Measurements from ENCODE around the gene NUTM2B.
A peak's percentile ranks its signal among the peaks of the same experiment; 100 is the strongest.
"Not testable (repeated sequence)": the region's sequence is repeated elsewhere in the genome, so short reads cannot be mapped to it uniquely, and the experiment has no call there.

NUTM2B gene, protein sequence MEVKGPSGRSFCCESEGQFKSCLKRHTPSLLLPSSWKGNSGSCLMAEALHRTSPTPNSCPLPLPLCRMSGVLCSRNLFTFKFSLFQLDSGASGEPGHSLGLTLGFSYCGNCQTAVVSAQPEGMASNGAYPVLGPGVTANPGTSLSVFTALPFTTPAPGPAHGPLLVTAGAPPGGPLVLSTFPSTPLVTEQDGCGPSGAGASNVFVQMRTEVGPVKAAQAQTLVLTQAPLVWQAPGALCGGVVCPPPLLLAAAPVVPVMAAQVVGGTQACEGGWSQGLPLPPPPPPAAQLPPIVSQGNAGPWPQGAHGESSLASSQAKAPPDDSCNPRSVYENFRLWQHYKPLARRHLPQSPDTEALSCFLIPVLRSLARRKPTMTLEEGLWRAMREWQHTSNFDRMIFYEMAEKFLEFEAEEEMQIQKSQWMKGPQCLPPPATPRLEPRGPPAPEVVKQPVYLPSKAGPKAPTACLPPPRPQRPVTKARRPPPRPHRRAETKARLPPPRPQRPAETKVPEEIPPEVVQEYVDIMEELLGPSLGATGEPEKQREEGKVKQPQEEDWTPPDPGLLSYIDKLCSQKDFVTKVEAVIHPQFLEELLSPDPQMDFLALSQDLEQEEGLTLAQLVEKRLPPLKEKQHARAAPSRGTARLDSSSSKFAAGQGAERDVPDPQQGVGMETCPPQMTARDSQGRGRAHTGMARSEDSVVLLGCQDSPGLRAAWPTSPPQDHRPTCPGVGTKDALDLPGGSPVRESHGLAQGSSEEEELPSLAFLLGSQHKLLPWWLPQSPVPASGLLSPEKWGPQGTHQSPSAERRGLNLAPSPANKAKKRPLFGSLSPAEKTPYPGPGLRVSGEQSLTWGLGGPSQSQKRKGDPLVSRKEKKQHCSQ

DNA sequence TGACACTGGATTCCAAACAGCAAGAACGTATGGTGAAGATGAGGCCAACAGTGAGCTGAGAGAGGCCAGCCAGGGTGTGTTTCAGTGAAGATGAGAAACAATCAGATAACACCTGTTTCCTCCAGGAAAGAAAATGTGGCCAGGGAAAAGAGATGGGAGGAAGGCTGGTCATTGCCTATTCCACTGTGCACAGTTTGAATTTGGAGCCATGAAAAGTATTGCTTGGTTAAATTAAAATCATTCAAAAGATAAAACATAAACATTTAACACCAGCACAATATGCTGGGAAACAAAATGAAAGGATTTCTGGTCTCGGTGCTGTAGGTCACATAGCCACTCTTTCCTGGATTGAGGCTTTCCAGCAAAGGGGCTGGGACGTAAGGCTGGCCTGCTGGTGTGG is at the start of gene NUTM2B:
Gene NUTM2B (plus strand): TSS at position 301 of the 400 bp plus-strand sequence. CDS start 383 bp downstream, outside the sequence.
- DNase-seq (ENCODE audit: low read depth in 1 of 2, low spot score in 1 of 2) = not testable (repeated sequence)

DNA sequence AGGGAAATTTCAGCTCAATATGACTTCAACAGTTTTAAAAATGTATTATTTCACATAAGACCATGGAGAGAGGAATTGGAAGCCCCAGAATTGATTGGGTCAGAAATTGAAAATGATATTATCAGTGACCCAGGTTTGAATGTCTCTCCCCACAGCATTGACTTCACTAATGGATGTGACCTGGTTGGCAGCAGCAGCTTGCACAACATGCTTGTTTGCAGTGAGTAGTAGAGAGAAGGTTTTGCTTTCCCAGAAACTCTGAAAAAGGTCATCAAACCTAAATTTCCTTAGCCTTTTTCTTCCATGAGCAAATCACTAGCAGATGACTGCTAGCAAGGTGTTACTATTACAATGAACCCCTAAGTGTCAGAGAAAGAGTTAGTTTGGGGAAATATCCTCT is 39.7 kb upstream of the NUTM2B start:
- not testable (repeated sequence) for DNase-seq (ENCODE audit: low read depth in 1 of 2, low spot score in 1 of 2)

DNA sequence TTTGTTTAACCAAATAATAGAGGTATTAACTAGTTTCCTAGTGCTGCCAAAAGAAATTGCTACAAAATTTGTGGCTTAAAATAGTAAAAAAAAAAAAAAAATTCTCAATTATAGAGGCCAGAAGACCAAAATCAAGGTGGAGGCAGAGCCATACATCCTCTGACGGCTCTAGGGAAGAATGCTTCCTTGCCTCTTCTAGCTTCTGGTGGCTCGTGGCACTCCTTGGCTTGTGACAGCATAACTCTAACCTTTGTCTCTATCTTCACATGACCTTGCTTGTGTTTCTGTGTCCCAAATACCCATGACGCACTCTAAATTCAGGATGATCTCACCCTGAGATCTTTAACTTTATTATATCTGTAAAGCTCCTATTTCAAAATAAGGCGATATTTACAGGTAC is 38.3 kb upstream of the NUTM2B start:
- not testable (repeated sequence) for DNase-seq (ENCODE audit: low read depth in 1 of 2, low spot score in 1 of 2)

DNA sequence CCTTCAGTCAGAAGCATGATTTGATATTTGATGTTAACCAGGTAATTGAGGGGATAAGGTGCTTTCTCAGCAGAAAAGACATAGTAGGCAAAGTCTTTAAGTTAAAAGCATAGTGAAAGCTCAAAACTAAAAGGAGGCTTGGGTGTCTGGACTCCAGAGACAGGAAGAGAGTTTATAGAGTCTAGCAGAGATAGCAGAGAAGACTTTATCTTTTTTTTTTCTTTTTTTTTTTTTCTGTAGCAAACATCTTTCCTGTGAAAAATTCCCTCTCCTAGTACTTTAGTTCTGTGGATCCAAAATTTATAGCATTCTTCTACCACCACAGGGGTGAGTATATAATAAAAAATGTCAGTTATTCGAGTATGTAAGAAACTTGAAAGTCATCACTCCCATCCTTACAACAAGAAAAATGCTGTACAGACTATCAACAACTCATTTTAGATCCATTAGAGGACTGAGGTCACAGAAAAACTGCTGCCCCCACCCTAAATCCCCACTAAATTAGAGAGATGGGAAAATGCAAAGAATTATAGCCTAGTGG is 33.7 kb upstream of the NUTM2B start:
- DNase-seq (ENCODE audit: low read depth in 1 of 2, low spot score in 1 of 2) = not testable (repeated sequence)

DNA sequence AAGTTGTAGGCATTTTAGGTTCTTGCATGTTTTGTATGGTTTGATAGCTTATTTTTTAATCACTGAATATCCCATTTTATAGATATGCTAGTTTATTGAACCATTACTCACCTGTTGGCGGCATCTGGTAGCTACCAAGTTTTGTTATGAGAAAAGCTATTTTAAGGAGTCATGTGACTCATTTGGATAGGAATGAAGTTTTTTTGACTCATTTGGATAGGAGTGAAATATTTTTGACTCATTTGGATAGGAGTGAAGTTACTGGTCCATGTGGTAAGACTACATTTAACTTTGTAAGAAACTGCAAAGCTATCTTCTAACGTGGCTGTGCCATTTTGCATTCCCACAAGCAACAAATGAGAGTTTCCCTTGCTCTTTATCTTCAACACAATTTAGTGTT is 28.1 kb upstream of the NUTM2B start:
- DNase-seq (ENCODE audit: low read depth in 1 of 2, low spot score in 1 of 2) = not testable (repeated sequence)

DNA sequence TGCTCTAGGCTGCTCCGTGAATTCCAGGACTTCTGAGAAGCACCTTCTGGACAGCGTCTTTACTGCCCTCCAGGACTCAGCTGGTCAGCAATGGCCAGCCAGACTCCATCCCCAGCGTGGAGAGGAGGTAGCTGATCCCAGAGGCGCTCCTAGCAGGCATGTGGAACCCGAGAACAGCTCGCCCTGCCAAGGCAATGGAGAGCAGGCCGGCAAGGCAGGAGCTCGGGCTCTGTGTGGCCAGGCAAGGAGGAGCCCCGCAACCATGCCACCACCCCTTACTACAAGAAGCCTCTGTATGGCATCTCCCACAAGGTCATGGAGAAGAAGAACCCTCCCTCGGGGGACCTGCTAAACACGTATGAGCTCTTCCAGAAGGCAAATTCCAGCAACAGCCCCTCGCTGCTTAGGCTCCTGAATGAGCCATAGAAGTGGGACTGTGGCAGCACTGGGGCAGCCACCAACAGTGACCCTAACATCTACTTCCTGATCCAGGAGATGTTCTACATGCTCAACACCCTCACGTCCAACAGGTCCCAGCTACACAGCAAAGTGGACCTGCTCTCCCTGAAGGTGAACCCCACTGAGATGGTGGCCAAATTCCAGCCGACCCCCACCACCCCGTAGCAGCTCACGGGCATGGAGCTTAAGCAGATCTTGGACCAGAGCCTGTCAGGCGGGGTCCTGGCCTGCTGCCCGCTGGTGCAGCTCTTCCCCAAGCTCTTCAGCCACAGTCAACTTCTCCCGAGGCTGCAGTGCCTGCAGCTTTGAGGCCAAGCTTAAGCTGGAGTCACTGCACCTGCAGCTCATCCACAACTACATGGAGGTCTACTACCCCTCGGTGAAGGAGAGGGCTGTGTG is 19.8 kb upstream of the NUTM2B start:
- not testable (repeated sequence) for DNase-seq (ENCODE audit: low read depth in 1 of 2, low spot score in 1 of 2)

DNA sequence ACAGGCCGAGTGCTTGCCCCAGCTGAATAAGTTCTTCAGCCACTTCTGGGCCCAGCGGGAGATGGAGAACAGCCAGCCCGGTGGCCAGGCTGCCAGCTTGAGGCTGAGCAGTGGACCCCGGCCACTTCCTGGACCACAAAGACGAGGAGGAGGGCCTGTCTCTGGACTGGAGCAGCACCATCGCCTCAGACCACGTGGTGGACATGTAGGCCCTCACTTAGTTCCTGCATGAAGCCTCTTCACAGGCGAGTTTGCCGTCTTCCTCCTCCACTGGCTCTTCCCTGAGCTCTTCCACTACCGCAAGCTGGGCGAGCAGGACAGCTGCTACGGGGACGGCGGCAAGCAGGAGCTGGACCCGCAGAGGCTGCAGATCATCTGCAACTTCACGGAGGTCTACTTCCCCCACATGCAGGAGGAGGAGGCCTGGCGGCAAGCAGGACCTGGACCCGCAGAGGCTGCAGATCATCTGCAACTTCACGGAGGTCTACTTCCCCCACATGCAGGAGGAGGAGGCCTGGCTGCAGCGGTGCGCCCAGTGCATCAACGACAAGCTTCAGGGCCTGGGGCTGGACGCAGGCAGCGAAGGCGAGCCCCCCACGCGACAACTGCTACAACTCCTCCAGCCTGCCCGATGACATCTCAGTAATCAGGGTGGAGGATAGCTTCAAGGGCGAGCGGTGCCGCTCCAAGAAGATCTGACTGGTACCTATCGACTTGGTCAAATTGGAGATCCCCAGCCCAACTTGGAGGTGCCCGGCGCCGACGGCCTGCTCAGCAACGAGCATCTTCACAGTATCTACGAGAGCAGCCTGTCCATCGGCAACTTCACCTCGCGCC is 18.9 kb upstream of the NUTM2B start:
- not testable (repeated sequence) for DNase-seq (ENCODE audit: low read depth in 1 of 2, low spot score in 1 of 2)

DNA sequence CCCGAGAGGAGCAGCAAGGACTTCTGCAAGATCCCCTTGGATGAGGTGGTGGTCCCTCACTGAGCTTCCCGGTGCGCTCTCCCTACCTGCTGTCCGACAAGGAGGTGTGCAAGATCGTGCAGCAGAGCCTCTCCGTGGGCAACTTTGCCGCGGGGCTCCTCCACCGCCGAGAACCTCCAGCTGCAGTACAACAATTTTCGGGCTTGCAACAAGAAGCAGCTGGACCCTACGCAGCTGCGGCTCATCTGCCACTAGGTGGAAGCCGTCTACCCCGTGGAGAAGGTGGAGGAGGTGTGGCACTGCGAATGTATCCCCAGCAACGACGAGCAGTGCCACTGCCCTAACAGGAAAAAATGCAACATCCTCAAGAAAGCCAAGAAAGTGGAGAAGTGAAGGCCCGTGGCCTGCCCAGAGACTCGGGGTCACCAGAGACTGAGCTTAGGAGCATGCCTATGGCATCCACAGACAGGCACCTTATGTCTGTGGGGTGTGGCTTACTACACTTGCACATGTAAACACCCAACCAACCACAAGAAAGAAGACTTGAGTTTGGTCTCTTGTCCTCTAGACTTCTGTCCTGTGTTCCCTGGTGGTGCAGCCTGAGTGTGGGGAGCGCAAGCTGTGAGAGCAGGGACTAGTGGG is 17.9 kb upstream of the NUTM2B start:
- DNase-seq (ENCODE audit: low read depth in 1 of 2, low spot score in 1 of 2) = peak in 1 of 2 donors; percentile 36

DNA sequence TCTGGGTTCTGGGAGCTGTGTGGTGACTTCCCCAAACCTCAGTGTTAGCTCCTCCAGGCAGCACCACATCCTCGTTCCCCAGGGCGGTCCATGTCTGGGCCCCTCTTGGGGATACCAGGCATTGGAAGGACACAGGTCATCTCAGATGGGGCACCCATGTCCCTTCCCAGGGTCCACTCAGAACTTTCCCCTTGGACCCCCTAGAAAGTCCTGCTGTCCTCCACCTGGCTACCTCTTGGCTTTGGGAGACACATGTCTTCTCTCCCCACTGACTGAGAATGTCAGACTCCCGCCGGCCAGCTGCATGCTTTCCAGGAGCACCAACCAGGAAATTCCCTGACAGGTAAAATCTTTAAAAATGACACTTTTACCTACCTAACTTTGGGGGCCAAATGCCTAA is 16.4 kb upstream of the NUTM2B start:
- not testable (repeated sequence) for DNase-seq (ENCODE audit: low read depth in 1 of 2, low spot score in 1 of 2)

DNA sequence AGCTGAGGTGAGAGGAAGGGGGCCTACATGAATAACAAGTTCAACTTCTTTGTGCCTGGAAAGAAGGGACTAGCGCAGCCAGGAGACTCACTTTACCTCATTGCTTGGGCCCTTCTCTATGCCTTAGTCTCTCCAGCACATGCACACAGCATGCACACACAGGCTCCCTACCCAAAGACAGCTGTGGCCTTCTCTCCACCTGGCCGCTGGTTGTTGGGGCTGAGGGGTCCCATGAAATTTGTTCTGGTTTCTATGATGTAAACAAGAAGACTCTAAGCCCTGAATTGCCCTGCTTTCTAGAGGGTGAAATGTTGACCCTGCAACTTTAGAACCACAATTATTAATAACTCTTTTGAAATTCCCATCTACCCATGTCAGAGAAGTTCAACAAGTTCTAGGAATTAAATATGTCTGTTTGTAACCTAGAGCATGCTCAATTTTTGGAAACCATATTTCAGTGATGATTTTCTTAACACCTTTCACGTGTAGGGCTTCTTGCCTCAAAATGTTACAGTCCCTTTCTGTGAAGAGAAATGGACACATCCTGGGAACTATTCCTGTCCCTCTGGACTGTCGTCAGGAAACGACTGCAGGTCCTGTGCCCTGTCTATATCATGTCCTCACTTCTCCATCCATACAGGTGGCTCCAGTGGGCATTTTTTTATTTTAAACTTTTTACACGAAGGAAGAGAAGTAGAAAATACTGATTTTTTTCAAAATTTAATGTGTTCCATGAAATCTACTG is 15.4 kb upstream of the NUTM2B start:
- DNase-seq (ENCODE audit: low read depth in 1 of 2, low spot score in 1 of 2) = not testable (repeated sequence)

DNA sequence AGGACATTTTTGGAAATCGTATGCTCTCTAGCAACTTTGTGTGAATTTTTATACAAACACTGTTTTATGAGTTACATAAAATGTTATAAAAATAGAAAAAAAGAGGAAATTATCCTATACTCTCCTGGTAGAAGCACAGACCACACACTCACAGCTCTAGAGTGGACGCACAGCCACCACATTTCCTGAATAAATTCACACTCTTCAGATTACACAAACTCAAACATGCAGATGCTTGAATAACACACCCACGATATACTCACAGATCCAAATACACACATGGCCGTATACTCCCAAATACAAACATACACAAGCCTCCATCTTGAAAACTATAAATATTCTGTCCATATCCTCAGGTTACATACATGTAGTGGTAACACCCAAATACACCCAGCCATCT is 14.2 kb upstream of the NUTM2B start:
- not testable (repeated sequence) for DNase-seq (ENCODE audit: low read depth in 1 of 2, low spot score in 1 of 2)

DNA sequence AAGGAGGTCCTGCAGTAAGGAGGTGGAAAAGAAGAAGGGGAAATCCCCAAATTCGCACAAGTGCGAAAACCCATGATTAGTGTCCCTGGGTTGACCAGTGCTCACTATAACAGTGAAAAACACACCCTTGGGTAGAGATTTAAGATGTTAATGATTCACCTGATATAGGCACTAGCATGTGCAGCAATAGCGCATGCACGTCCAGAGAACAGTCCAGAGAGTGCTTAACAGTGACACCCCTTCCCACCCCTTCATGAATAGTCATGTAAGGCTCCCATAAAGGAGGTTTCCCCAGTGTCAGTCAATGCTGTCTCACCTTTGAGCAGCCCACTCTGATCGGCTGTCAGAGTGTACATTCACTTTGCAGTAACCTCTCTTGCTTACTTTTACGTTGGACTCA is 6.4 kb upstream of the NUTM2B start:
- not testable (repeated sequence) for DNase-seq (ENCODE audit: low read depth in 1 of 2, low spot score in 1 of 2)

DNA sequence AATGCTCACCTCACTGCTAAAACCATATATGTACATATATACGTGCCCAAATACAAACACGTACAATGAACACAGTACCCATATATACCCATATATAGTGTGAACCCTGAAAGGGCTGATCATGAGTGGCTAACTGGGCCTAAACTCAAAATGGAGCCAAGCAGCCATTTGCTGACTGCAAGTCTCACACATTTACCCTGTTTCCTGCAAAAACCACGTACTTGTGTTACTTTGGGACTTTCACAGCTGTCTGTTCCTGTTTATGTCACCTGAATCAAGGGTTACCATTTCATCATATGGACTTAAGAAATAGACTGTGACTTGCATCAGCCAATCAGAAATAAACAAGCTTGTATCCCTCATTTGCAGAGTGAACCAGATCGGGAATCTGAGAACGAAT is 5.9 kb upstream of the NUTM2B start:
- not testable (repeated sequence) for DNase-seq (ENCODE audit: low read depth in 1 of 2, low spot score in 1 of 2)

DNA sequence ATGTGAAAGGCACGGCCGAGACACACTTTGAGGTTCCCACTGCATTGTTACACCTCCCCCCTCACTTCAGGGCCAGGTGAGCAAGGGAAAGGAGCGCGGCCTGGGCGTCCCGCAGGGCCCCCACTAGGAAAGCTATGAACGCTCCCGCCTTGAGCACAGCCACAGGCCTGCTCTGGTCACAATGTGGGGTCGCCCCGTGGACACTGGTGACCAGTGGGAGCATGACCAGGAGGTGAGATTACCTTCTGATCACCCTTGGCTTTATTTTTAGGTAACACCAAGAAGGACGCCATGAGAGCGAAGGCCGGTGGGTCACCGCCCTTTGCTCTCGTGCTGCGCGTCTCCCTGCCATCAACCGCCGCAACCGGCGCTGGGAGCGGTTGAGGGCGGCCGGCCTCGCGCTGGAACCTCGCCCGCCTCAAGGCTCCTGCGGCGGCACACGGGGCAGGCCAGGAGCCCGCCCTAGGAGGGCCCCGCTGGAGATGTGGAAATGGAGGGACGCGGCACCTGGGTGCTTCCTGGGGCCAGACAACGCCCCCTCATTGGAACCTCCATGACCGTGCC is 2.6 kb upstream of the NUTM2B start:
- DNase-seq (ENCODE audit: low read depth in 1 of 2, low spot score in 1 of 2) = not testable (repeated sequence)

DNA sequence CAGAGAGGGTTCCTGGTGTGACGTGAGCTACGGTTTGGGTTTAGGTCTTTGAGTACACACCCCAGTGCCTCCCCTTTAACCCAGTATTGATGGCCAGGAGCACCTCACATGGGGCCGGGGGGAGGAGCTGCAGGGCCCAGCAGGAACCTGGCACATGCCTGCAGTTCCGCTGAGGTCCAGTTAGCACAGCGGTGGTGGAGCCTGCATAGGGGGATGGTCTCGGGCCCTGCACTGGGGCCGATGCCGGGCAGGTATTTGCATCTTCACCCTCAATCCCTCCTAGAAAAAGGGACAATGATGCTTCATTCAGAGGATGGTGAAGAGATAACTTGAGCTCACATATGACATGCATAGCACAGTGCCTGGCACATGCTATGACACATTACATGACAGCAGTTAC is 4.0 kb downstream of the NUTM2B start:
- not testable (repeated sequence) for DNase-seq (ENCODE audit: low read depth in 1 of 2, low spot score in 1 of 2)

DNA sequence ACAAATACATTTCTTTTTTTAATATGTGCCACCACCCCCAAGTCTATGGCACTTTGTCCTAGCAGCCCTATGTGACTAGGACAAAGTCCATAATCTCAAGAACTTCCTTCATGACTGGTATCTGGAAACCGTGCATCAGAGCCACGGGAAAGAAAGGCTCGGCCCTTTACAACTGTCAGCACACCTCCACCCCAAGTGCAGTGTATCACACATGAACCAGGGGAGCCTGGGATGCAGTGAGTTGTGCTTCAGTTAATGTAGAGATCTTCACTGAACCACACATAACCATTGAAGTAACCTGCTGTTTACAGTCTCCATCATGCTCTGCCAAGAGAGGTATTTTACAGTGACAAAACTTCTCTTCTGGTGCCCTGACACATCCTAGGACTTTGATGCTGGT is 11.9 kb downstream of the NUTM2B start:
- DNase-seq (ENCODE audit: low read depth in 1 of 2, low spot score in 1 of 2) = not testable (repeated sequence)

DNA sequence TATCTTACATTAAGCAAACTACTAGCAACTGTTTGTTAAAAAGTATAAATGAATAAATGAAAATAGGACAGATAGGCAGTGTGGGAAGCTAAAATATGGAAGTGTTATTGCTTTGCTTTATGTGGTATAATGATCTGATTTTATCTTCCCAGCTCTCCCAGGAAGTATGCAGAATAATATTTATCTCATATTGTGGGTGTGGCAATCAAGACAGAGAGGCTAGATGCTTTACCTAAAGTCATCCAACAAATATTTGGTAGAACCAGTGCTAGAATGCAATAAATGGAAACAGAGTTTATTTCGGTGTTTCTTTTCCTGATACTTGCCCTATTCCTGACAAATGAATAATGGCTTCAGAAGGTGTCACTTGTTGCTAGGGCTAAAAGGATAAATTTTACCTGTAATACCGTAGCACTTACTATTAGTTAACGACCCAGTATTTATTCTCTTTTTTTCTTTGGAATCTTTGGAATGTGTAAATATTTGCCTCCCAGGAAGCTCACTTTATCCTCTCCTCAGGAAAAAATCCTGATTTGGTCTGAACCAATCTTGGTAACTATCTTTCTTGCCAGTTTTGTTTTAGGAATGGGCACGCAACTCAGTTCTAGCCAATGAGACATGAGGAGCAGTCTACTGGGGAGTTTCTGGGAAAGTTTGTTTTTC is 14.0 kb downstream of the NUTM2B start:
- not testable (repeated sequence) for DNase-seq (ENCODE audit: low read depth in 1 of 2, low spot score in 1 of 2)

DNA sequence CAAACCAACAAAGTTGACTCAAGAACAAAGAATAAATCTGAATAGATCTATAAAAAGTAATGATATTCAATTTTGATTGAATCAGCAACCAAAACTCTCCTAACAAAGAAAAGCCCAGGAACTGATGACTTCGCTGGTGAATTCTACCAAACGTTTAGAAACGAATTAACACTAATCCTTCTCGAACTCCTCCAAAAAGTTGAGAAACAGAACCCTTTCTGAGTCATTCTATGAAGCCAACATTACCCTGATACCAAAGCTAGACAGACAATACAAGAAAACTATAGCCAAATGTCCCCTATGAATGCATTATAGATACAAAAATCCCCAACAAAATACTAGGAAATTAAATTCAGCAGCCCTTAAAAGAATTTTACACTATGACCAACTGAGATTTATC is 17.0 kb downstream of the NUTM2B start:
- not testable (repeated sequence) for DNase-seq (ENCODE audit: low read depth in 1 of 2, low spot score in 1 of 2)
